Neural cell (in vitro differentiated cells): Measurements from ENCODE around the gene FCMR. TPM values are rescaled to one million over a fixed set of nuclear protein-coding genes. Genes with fewer than 3 reads are reported as not detected.

Source experiments
- H2AFZ ChIP-seq: fragments of 200-600, 300-800 bp; sonication (generic), shearing (Covaris generic); 2 replicates; pipeline ENCODE4 v1.6.0; 2014; ENCODE audit warnings: low read depth, mild to moderate bottlenecking, antibody characterized with exemption, low read length, moderate library complexity
- H3F3A ChIP-seq: fragments of 200-600 bp; shearing (Covaris generic); 2 replicates; pipeline ENCODE4 v1.6.1; 2016; ENCODE audit warnings: mild to moderate bottlenecking, moderate library complexity, mixed read lengths, antibody characterized with exemption, low read length; ENCODE audit not compliant: insufficient read depth, poor library complexity, severe bottlenecking
- H3K27ac ChIP-seq: fragments of 200-600, 300-800 bp; sonication (generic), shearing (Covaris generic); 2 replicates; pipeline ENCODE4 v1.5.1; 2014; ENCODE audit warnings: mild to moderate bottlenecking, low read length, moderate library complexity
- H3K27me3 ChIP-seq: fragments of 300-800, 200-600 bp; sonication (generic), shearing (Covaris generic); 2 replicates; pipeline ENCODE4 v1.6.0; 2014; ENCODE audit warnings: mild to moderate bottlenecking, low read depth, low read length, moderate library complexity; ENCODE audit not compliant: insufficient read depth
- H3K36me3 ChIP-seq: fragments of 300-800, 200-600 bp; sonication (generic), shearing (Covaris generic); 2 replicates; pipeline ENCODE4 v1.5.1; 2014; ENCODE audit warnings: mild to moderate bottlenecking, antibody characterized with exemption, low read length, moderate library complexity; ENCODE audit not compliant: insufficient read depth
- H3K4me2 ChIP-seq: fragments of 300-800, 200-600 bp; sonication (generic), shearing (Covaris generic); 2 replicates; pipeline ENCODE4 v1.6.0; 2014; ENCODE audit warnings: mild to moderate bottlenecking, low read length
- H3K4me3 ChIP-seq: fragments of 300-800, 200-600 bp; sonication (generic), shearing (Covaris generic); 2 replicates; pipeline ENCODE4 v1.5.1; 2014; ENCODE audit warnings: mild to moderate bottlenecking, low read length, moderate library complexity
- H3K79me2 ChIP-seq: fragments of 200-600 bp; shearing (Covaris generic); replicated peaks from 2 replicates; pipeline ENCODE4 v1.6.0; 2014; ENCODE audit warnings: mild to moderate bottlenecking, low read length, moderate library complexity; ENCODE audit not compliant: insufficient read depth
- H3K9ac ChIP-seq: fragments of 300-800, 200-600 bp; sonication (generic), shearing (Covaris generic); 2 replicates; pipeline ENCODE4 v1.6.1; 2016; ENCODE audit warnings: mild to moderate bottlenecking, low read length, mixed read lengths
- H3K9me2 ChIP-seq: fragments of 200-600 bp; shearing (Covaris generic); 2 replicates; pipeline ENCODE4 v1.6.1; 2016; ENCODE audit warnings: mild to moderate bottlenecking, low read length, mixed read lengths; ENCODE audit not compliant: insufficient read depth
- H3K9me3 ChIP-seq: fragments of 200-600, 300-800 bp; sonication (generic), shearing (Covaris generic); 2 replicates; pipeline ENCODE4 v1.6.1; 2016; ENCODE audit warnings: mild to moderate bottlenecking, mixed run types, low read length, moderate library complexity, mixed read lengths
- H4K20me1 ChIP-seq: fragments of 200-600 bp; shearing (Covaris generic); 2 replicates; pipeline ENCODE4 v1.6.1; 2016; ENCODE audit warnings: mild to moderate bottlenecking, mixed run types; ENCODE audit not compliant: insufficient read depth
- CTCF ChIP-seq: fragments of 450-650 bp; IDR thresholded peaks from 2 replicates; pipeline ENCODE4 v1.5.1; 2014; ENCODE audit warnings: antibody characterized with exemption, mild to moderate bottlenecking, moderate library complexity; ENCODE audit not compliant: poor library complexity, severe bottlenecking
- EP300 ChIP-seq: fragments of 450-650 bp; conservative IDR thresholded peaks from 2 replicates; pipeline ENCODE4 v1.6.1; 2014; ENCODE audit warnings: antibody characterized with exemption, mild to moderate bottlenecking, moderate library complexity; ENCODE audit not compliant: poor library complexity, severe bottlenecking
- EZH2 ChIP-seq: fragments of 200-600, 300-800 bp; shearing (Covaris generic), sonication (generic); IDR thresholded peaks from 2 replicates; pipeline ENCODE4 v1.6.1; 2014; ENCODE audit warnings: antibody characterized with exemption, low read length, borderline replicate concordance, mild to moderate bottlenecking; ENCODE audit not compliant: insufficient read depth, poor library complexity, severe bottlenecking
- MXI1 ChIP-seq: fragments of 450-650 bp; conservative IDR thresholded peaks from 2 replicates; pipeline ENCODE4 v1.6.1; 2014; ENCODE audit warnings: antibody characterized with exemption, mild to moderate bottlenecking; ENCODE audit not compliant: poor library complexity, severe bottlenecking
- POLR2AphosphoS5 ChIP-seq: IDR thresholded peaks from 2 replicates; pipeline ENCODE4 v1.6.1; 2012
- RAD21 ChIP-seq: fragments of 450-650 bp; conservative IDR thresholded peaks from 2 replicates; pipeline ENCODE4 v1.6.1; 2014; ENCODE audit warnings: antibody characterized with exemption, mild to moderate bottlenecking, moderate library complexity
- REST ChIP-seq: IDR thresholded peaks from 2 replicates; pipeline ENCODE4 v1.6.1; 2012; ENCODE audit warnings: borderline replicate concordance
- SMC3 ChIP-seq: fragments of 450-650 bp; conservative IDR thresholded peaks from 2 replicates; pipeline ENCODE4 v1.6.1; 2014; ENCODE audit warnings: antibody characterized with exemption, mild to moderate bottlenecking, moderate library complexity; ENCODE audit not compliant: poor library complexity
- TAF1 ChIP-seq: IDR thresholded peaks from 2 replicates; pipeline ENCODE4 v1.6.1; 2012; ENCODE audit warnings: low read depth
- polyA plus RNA-seq: library from polyadenylated mRNA; depleted of rRNA; stranded (reverse); fragments of >200 nt; gene quantifications from 2 replicates; pipeline ENCODE4 v1.2.3, GENCODE V29; 2014

The FCMR gene
- polyA plus RNA-seq, 1 donor from 2014 or later = not detected

- Histone ChIP-seq H3K27ac (no peak overlapping the region), H3K79me2 (no peaks in the 10 kb centered on the region)
Observed at GRCh38 chr1:206923009-206923960, 1.5 kb upstream of the FCMR start.

GRCh38 chr1:206922524-206922923 lies 783 bp upstream of the FCMR start:
- no peak for TF ChIP-seq EP300
- TF ChIP-seq CTCF = no peak
- no peak for TF ChIP-seq EZH2
- TF ChIP-seq MXI1 = no peak
- no peaks in the 10 kb centered on the region for H3K27me3 ChIP-seq
- no peak overlapping the region for H3K9ac ChIP-seq
- no peak overlapping the region for H3K27ac ChIP-seq
- H3F3A ChIP-seq = no peaks in the 10 kb centered on the region
- H3K9me2 ChIP-seq = no peaks in the 10 kb centered on the region
- no peaks in the 10 kb centered on the region for H4K20me1 ChIP-seq
- H3K4me3 ChIP-seq = no peak overlapping the region
- H3K4me2 ChIP-seq = no peak overlapping the region
- no peaks in the 10 kb centered on the region for H3K79me2 ChIP-seq
- H2AFZ ChIP-seq = no peak overlapping the region
- H3K36me3 ChIP-seq = no peaks in the 10 kb centered on the region
- no peaks in the 10 kb centered on the region for H3K9me3 ChIP-seq

More at GRCh38 chr1:206923009-206923960, 1.5 kb upstream of the FCMR start:
- TF ChIP-seq EP300 = no peak
- Histone ChIP-seq H3K4me2 (no peak overlapping the region), H3K4me3 (no peak overlapping the region), H3K9me2 (no peaks in the 10 kb centered on the region), H3K9ac (no peak overlapping the region), H3F3A (no peaks in the 10 kb centered on the region), H3K27me3 (no peaks in the 10 kb centered on the region), H2AFZ (no peak overlapping the region), H3K9me3 (no peaks in the 10 kb centered on the region), H3K36me3 (no peaks in the 10 kb centered on the region), H4K20me1 (no peaks in the 10 kb centered on the region)

GRCh38 chr1:206918076-206918475 lies 3.7 kb downstream of the FCMR start:
- H3K9me2 ChIP-seq = no peaks in the 10 kb centered on the region
- H3K27ac ChIP-seq = no peak overlapping the region
- H3K4me2 ChIP-seq = no peak overlapping the region
- H3K36me3 ChIP-seq = no peaks in the 10 kb centered on the region
- H3F3A ChIP-seq = no peaks in the 10 kb centered on the region
- no peak overlapping the region for H3K9ac ChIP-seq
- no peaks in the 10 kb centered on the region for H3K9me3 ChIP-seq
- H3K27me3 ChIP-seq = no peaks in the 10 kb centered on the region
- TF ChIP-seq REST (no peak), POLR2AphosphoS5 (no peak), TAF1 (no peak), RAD21 (no peak), CTCF (no peak), SMC3 (no peak), EP300 (no peak), EZH2 (no peak), MXI1 (no peak)
- no peak overlapping the region for H3K4me3 ChIP-seq
- H4K20me1 ChIP-seq = no peaks in the 10 kb centered on the region
- H3K79me2 ChIP-seq = no peaks in the 10 kb centered on the region
- H2AFZ ChIP-seq = no peak overlapping the region
